Retinal pigment epithelial cell (primary cell): ENCODE data around the gene MYO5B.

Source experiments
- DNase-seq: peaks from one replicate; pipeline ENCODE4 v3.0.0-alpha.2; 2010; ENCODE audit warnings: low read depth
- H3K4me3 ChIP-seq: 2 replicates; pipeline ENCODE4 v1.5.1; 2011; ENCODE audit warnings: mild to moderate bottlenecking, low read length, control low read depth, moderate library complexity
- TF ChIP-seq, protein P1 (sequence below): conservative IDR thresholded peaks from 2 replicates; pipeline ENCODE4 v1.5.1; 2011; ENCODE audit warnings: low read depth, low read length, control low read depth, inconsistent platforms

The MYO5B gene

GRCh38 chr18:50009773-50010335 is 185.1 kb downstream of the MYO5B start:
- DNase-seq, result no peak
- TF ChIP-seq, protein P1, sequence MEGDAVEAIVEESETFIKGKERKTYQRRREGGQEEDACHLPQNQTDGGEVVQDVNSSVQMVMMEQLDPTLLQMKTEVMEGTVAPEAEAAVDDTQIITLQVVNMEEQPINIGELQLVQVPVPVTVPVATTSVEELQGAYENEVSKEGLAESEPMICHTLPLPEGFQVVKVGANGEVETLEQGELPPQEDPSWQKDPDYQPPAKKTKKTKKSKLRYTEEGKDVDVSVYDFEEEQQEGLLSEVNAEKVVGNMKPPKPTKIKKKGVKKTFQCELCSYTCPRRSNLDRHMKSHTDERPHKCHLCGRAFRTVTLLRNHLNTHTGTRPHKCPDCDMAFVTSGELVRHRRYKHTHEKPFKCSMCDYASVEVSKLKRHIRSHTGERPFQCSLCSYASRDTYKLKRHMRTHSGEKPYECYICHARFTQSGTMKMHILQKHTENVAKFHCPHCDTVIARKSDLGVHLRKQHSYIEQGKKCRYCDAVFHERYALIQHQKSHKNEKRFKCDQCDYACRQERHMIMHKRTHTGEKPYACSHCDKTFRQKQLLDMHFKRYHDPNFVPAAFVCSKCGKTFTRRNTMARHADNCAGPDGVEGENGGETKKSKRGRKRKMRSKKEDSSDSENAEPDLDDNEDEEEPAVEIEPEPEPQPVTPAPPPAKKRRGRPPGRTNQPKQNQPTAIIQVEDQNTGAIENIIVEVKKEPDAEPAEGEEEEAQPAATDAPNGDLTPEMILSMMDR, result peak; percentile 67
- H3K4me3 ChIP-seq, result no peak overlapping the region

GRCh38 chr18:50008306-50008705 is 186.6 kb downstream of the MYO5B start:
- no peak for DNase-seq
- H3K4me3 ChIP-seq, result no peak overlapping the region
- TF ChIP-seq, protein P1, result no peak

GRCh38 chr18:50006470-50007046 is 188.4 kb downstream of the MYO5B start:
- H3K4me3 ChIP-seq, result no peak overlapping the region
- TF ChIP-seq, protein P1, result no peak
- DNase-seq, result no peak

DNA sequence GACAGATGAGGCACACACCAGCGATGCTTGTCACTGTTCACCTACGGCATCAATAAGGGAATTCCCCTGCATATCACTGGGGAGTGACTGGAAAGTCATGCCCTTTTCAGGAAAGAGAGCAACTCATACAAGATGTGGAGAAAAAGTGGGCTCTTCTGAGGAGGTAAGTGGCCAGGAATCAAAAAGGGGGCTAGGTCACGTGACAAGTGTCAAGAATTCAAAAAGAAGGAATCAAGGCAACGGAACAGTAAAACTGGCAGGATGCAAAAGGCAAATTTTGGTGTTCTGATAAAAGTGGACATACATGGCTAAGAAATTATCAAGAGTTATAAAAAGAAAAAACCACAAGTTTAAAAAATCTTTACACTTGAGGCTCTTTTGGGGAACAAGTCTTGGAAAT is 190.9 kb downstream of the MYO5B start:
- no peak for DNase-seq
- TF ChIP-seq, protein P1, result no peak
- H3K4me3 ChIP-seq, result no peak overlapping the region

GRCh38 chr18:50002781-50003180 is 192.2 kb downstream of the MYO5B start:
- DNase-seq, result no peak
- H3K4me3 ChIP-seq, result no peak overlapping the region
- TF ChIP-seq, protein P1, result no peak

GRCh38 chr18:50000227-50000626 is 194.7 kb downstream of the MYO5B start:
- TF ChIP-seq, protein P1, result no peak
- no peak for DNase-seq

DNA sequence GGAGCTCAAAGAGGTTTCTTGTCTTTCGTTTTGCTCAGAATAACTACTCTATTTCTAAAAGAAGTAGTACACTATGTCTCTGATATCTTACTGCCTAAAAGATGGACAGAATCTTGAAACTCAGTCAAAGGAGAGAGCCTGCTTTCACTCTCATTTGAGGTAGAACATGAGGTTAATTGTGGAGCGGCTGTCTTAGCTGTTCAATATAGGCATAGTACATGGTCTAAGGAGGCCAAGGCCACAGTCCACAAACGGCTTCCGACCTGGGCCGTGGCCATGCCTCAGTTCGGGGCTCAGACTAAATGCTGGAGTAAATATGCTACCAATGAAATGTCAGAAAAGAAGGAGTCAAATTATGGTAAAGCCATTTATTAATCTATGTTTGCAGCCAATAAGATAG is 195.8 kb downstream of the MYO5B start:
- DNase-seq, result no peak
- H3K4me3 ChIP-seq, result no peak overlapping the region
- TF ChIP-seq, protein P1, result no peak

More at GRCh38 chr18:50000227-50000626, 194.7 kb downstream of the MYO5B start:
- no peak overlapping the region for H3K4me3 ChIP-seq
